Naive thymus-derived CD8-positive, alpha-beta T cell (primary cell): Measurements from ENCODE around the gene YJU2. TPM values are rescaled to one million over a fixed set of nuclear protein-coding genes. Genes with fewer than 3 reads are reported as not detected.
A peak's percentile ranks its signal among the peaks of the same experiment; 100 is the strongest.
"Not testable (repeated sequence)": the region's sequence is repeated elsewhere in the genome, so short reads cannot be mapped to it uniquely, and the experiment has no call there.

Experiments
- ATAC-seq, 2 donors: fragments of 150-1000 bp; cut with Tn5 transposase in 1 of 2; sonication (Bioruptor Pico), chemical (Tn5 transposase) in 1 of 2; 1 replicate in 1 of 2; 2 replicates in 1 of 2; pipeline ENCODE4 v1.10.0; 2021; ENCODE audit warnings: mild to moderate bottlenecking in 2 of 2, moderate library complexity in 2 of 2
- POLR2A ChIA-PET: fragments of 350-600 bp; sonication (Branson Sonifier 250); formaldehyde crosslinking; loops from one replicate; lab custom pipeline; 2021; ENCODE audit warnings: antibody characterized with exemption; lab: Charles Lee
- DNase-seq, 10 donors: peaks; one replicate each; pipeline versions ENCODE4 v3.0.0 to v3.0.0-alpha.2; 2020 to 2022
- H3K27ac Mint-ChIP-seq, 10 donors: one replicate each; pipeline ENCODE4 v1.8.0; 2020 to 2022; ENCODE audit warnings: mild to moderate bottlenecking in 10 of 10, mixed read lengths in 10 of 10, moderate library complexity in 4 of 10, inconsistent platforms in 1 of 10
- H3K27me3 Mint-ChIP-seq, 5 donors: one replicate each; pipeline ENCODE4 v1.8.0; 2021 to 2022; ENCODE audit warnings: mixed read lengths in 5 of 5
- H3K36me3 Mint-ChIP-seq, 3 donors: one replicate each; pipeline ENCODE4 v1.8.0; 2020 to 2022; ENCODE audit warnings: mixed read lengths in 3 of 3, mild to moderate bottlenecking in 2 of 3, inconsistent platforms in 1 of 3
- H3K4me1 Mint-ChIP-seq, 4 donors: one replicate each; pipeline ENCODE4 v1.8.0; 2021 to 2022; ENCODE audit warnings: mixed read lengths in 4 of 4
- H3K4me3 Mint-ChIP-seq, 10 donors: one replicate each; pipeline ENCODE4 v1.8.0; 2020 to 2022; ENCODE audit warnings: mild to moderate bottlenecking in 10 of 10, mixed read lengths in 10 of 10, moderate library complexity in 6 of 10, inconsistent platforms in 1 of 10
- H3K9me3 Mint-ChIP-seq, 9 donors: one replicate each; pipeline ENCODE4 v1.8.0; 2020 to 2022; ENCODE audit warnings: mixed read lengths in 9 of 9, mild to moderate bottlenecking in 3 of 9, inconsistent platforms in 1 of 9, moderate library complexity in 1 of 9
- polyA plus RNA-seq, 3 donors: library from polyadenylated mRNA; unstranded; fragments of 300-500 nt; fragmentation: Illumina TruSeq; gene quantifications; one replicate each; pipeline ENCODE4 v1.2.3, GENCODE V29; 2021
- total RNA-seq, 8 experiments: library from RNA in 2 of 8; stranded (reverse) in 2 of 8; gene quantifications; one replicate each; pipeline ENCODE4 v1.2.3 and lab custom pipeline; 2021 to 2026

Gene YJU2
- total and polyA plus RNA-seq, 5 experiments from 2014 or later, result 20.2 to 35.3 (median 32.9) TPM

GRCh38 chr19:4258181-4258580 is 11.3 kb downstream of the YJU2 start:
- peak overlapping the region in 1 of 10 donors; percentile 65 for H3K27ac Mint-ChIP-seq
- no peak overlapping the region for H3K4me3 Mint-ChIP-seq
- no peak for DNase-seq
- no peak for ATAC-seq
- POLR2A ChIA-PET, result no interaction called here
- H3K9me3 Mint-ChIP-seq, result no peaks in the 10 kb centered on the region
- no peaks in the 10 kb centered on the region for H3K27me3 Mint-ChIP-seq
- H3K4me1 Mint-ChIP-seq, result peaks cover 2 to 7% (median 3%) of the 10 kb centered on the region in 4 donors
- H3K36me3 Mint-ChIP-seq, result peaks cover 6 to 90% (median 38%) of the 10 kb centered on the region in 3 donors

GRCh38 chr19:4260613-4261191 is 13.8 kb downstream of the YJU2 start:
- H3K4me1 Mint-ChIP-seq, result peaks cover 6 to 19% (median 14%) of the 10 kb centered on the region in 4 donors

GRCh38 chr19:4264812-4265211 is 17.9 kb downstream of the YJU2 start:
- POLR2A ChIA-PET, result interaction anchor here (0.7 to 2.3 kb wide), 4 partner anchors 16 to 388 kb away, joined by 3 to 8 read pairs (median 5); partner anchors contain the start of gene MPND
- DNase-seq (peak in 3 of 10 donors; percentile 52 to 55 (median 55)), ATAC-seq (peak; percentile 59 to 78)
- H3K9me3 Mint-ChIP-seq, result no peaks in the 10 kb centered on the region
- H3K4me1 Mint-ChIP-seq, result peaks cover 15 to 36% (median 33%) of the 10 kb centered on the region in 4 donors
- peaks cover 4 to 86% (median 16%) of the 10 kb centered on the region in 3 donors for H3K36me3 Mint-ChIP-seq
- peak overlapping the region; percentile 10 to 91 (median 77) for H3K27ac Mint-ChIP-seq
- H3K4me3 Mint-ChIP-seq, result peak overlapping the region in 8 of 10 donors; percentile 29 to 72 (median 54)
- H3K27me3 Mint-ChIP-seq, result no peaks in the 10 kb centered on the region

More at GRCh38 chr19:4260613-4261191, 13.8 kb downstream of the YJU2 start:
- DNase-seq, result no peak
- H3K36me3 Mint-ChIP-seq, result peaks cover 0 to 89% (median 14%) of the 10 kb centered on the region in 3 donors
- no peak for ATAC-seq
- peak overlapping the region in 1 of 10 donors; percentile 24 for H3K27ac Mint-ChIP-seq
- no peaks in the 10 kb centered on the region for H3K27me3 Mint-ChIP-seq
- H3K9me3 Mint-ChIP-seq, result no peaks in the 10 kb centered on the region
- POLR2A ChIA-PET, result interaction anchor here (1.2 kb wide), 1 partner anchor 106 kb away, joined by 3 read pairs; no protein-coding TSS in a partner anchor
- peak overlapping the region in 2 of 10 donors; percentile 48 to 49 for H3K4me3 Mint-ChIP-seq

- ATAC-seq, result no peak
- no peak for DNase-seq
- Mint-ChIP-seq H3K27ac (peak overlapping the region in 6 of 10 donors; percentile 11 to 88 (median 54)), H3K9me3 (no peaks in the 10 kb centered on the region), H3K27me3 (no peaks in the 10 kb centered on the region), H3K4me3 (peak overlapping the region in 1 of 10 donors; percentile 40), H3K36me3 (peaks cover 4 to 82% (median 14%) of the 10 kb centered on the region in 3 donors), H3K4me1 (peaks cover 13 to 34% (median 33%) of the 10 kb centered on the region in 4 donors)
- POLR2A ChIA-PET, result interaction anchor here (0.7 to 3.8 kb wide), 6 partner anchors 77 to 281 kb away, joined by 3 to 18 read pairs (median 6); partner anchors contain the start of genes EEF2, MPND and SH3GL1
Measured at GRCh38 chr19:4266253-4267000, 19.5 kb downstream of the YJU2 start.

- no peaks in the 10 kb centered on the region for H3K27me3 Mint-ChIP-seq
- peaks cover 13 to 34% (median 33%) of the 10 kb centered on the region in 4 donors for H3K4me1 Mint-ChIP-seq
- DNase-seq (peak; percentile 43 to 81 (median 58)), ATAC-seq (peak; percentile 60 to 72)
- peak overlapping the region in 1 of 10 donors; percentile 22 for H3K4me3 Mint-ChIP-seq
- peaks cover 4 to 81% (median 21%) of the 10 kb centered on the region in 3 donors for H3K36me3 Mint-ChIP-seq
- peak overlapping the region in 7 of 10 donors; percentile 12 to 75 (median 70) for H3K27ac Mint-ChIP-seq
- POLR2A ChIA-PET, result interaction anchor here (0.7 to 3.8 kb wide), 8 partner anchors 34 to 258 kb away, joined by 3 to 18 read pairs (median 6); partner anchors contain the start of genes MPND and SH3GL1
- no peaks in the 10 kb centered on the region for H3K9me3 Mint-ChIP-seq
Measured at GRCh38 chr19:4267101-4267900, 20.4 kb downstream of the YJU2 start.

GRCh38 chr19:4267901-4268815 is 21.3 kb downstream of the YJU2 start:
- H3K4me3 Mint-ChIP-seq, result no peak overlapping the region
- H3K36me3 Mint-ChIP-seq, result peaks cover 4 to 74% (median 21%) of the 10 kb centered on the region in 3 donors
- H3K27ac Mint-ChIP-seq, result peak overlapping the region in 5 of 10 donors; percentile 24 to 59 (median 48)
- H3K9me3 Mint-ChIP-seq, result no peaks in the 10 kb centered on the region
- peaks cover 13 to 34% (median 32%) of the 10 kb centered on the region in 4 donors for H3K4me1 Mint-ChIP-seq
- H3K27me3 Mint-ChIP-seq, result no peaks in the 10 kb centered on the region
- DNase-seq (no peak), ATAC-seq (no peak)
- POLR2A ChIA-PET, result interaction anchor here (0.7 to 3.8 kb wide), 7 partner anchors 33 to 257 kb away, joined by 4 to 18 read pairs (median 6); partner anchors contain the start of genes MPND and SH3GL1

- ATAC-seq (no peak), DNase-seq (no peak)
- POLR2A ChIA-PET, result interaction anchor here (3.0 to 3.8 kb wide), 2 partner anchors 74 to 84 kb away, joined by 15 to 18 read pairs; partner anchors contain the start of gene MPND
- Mint-ChIP-seq H3K4me1 (peaks cover 13 to 33% (median 30%) of the 10 kb centered on the region in 4 donors), H3K9me3 (no peaks in the 10 kb centered on the region), H3K27ac (peak overlapping the region in 2 of 10 donors; percentile 48 to 59), H3K36me3 (peaks cover 4 to 66% (median 21%) of the 10 kb centered on the region in 3 donors), H3K4me3 (no peak overlapping the region), H3K27me3 (no peaks in the 10 kb centered on the region)
Measured at GRCh38 chr19:4268816-4269430, 22.0 kb downstream of the YJU2 start.

- Mint-ChIP-seq H3K9me3 (no peaks in the 10 kb centered on the region), H3K4me3 (no peak overlapping the region), H3K4me1 (peaks cover 0 to 4% (median 0%) of the 10 kb centered on the region in 4 donors), H3K27me3 (no peaks in the 10 kb centered on the region), H3K36me3 (peaks cover 0 to 29% (median 13%) of the 10 kb centered on the region in 3 donors), H3K27ac (peak overlapping the region in 2 of 10 donors; percentile 24 to 29)
- DNase-seq (no peak), ATAC-seq (no peak)
- POLR2A ChIA-PET, result no interaction called here
Measured at GRCh38 chr19:4272894-4273293, 26.0 kb downstream of the YJU2 start.

- H3K27me3 Mint-ChIP-seq, H3K9me3 Mint-ChIP-seq: not testable (repeated sequence)
Measured at GRCh38 chr19:4274321-4274686, 27.4 kb downstream of the YJU2 start.

GRCh38 chr19:4277191-4277696 is 30.4 kb downstream of the YJU2 start:
- Mint-ChIP-seq H3K4me3 (peak overlapping the region in 1 of 10 donors; percentile 40), H3K27me3 (peaks cover 4 to 24% (median 5%) of the 10 kb centered on the region in 5 donors), H3K27ac (peak overlapping the region in 1 of 10 donors; percentile 40), H3K36me3 (peaks cover 0 to under 1% (median under 1%) of the 10 kb centered on the region in 3 donors), H3K4me1 (peaks cover 3 to 7% (median 6%) of the 10 kb centered on the region in 4 donors), H3K9me3 (no peaks in the 10 kb centered on the region)
- POLR2A ChIA-PET, result no interaction called here
- no peak for ATAC-seq
- DNase-seq, result no peak

More at GRCh38 chr19:4274321-4274686, 27.4 kb downstream of the YJU2 start:
- H3K4me1 Mint-ChIP-seq, H3K27ac Mint-ChIP-seq, DNase-seq, POLR2A ChIA-PET, H3K4me3 Mint-ChIP-seq, ATAC-seq: not testable (repeated sequence)
- peaks cover 0 to 19% (median 7%) of the 10 kb centered on the region in 3 donors for H3K36me3 Mint-ChIP-seq
